HG02623 (cell line): Measurements from ENCODE around the gene ACTR3C.
"Not testable (repeated sequence)": the region's sequence is repeated elsewhere in the genome, so short reads cannot be mapped to it uniquely, and the experiment has no call there.

Experiments used
- ATAC-seq: cut with Tn5 transposase; IDR thresholded peaks from one replicate; pipeline ENCODE4 v1.9.1; 2021; ENCODE audit warnings: moderate library complexity; ENCODE audit not compliant: unreplicated experiment

ACTR3C gene

GRCh38 chr7:150314639-150315239 lies 8.6 kb downstream of the ACTR3C start:
- ATAC-seq, result no peak

- no peak for ATAC-seq
Observed at GRCh38 chr7:150313870-150314269, 9.5 kb downstream of the ACTR3C start.

- no peak for ATAC-seq
Observed at GRCh38 chr7:150313367-150313809, 10.0 kb downstream of the ACTR3C start.

- not testable (repeated sequence) for ATAC-seq
Observed at GRCh38 chr7:150312649-150313366, 10.5 kb downstream of the ACTR3C start.

- ATAC-seq, result no peak
Observed at GRCh38 chr7:150311711-150312110, 11.6 kb downstream of the ACTR3C start.

GRCh38 chr7:150311146-150311545 lies 12.2 kb downstream of the ACTR3C start:
- ATAC-seq, result no peak

- no peak for ATAC-seq
Observed at GRCh38 chr7:150308575-150308974, 14.8 kb downstream of the ACTR3C start.

- ATAC-seq, result no peak
Observed at GRCh38 chr7:150307904-150308303, 15.4 kb downstream of the ACTR3C start.

GRCh38 chr7:150307129-150307528 lies 16.2 kb downstream of the ACTR3C start:
- ATAC-seq, result no peak

GRCh38 chr7:150306377-150306776 lies 17.0 kb downstream of the ACTR3C start:
- ATAC-seq, result not testable (repeated sequence)

- ATAC-seq, result not testable (repeated sequence)
Observed at GRCh38 chr7:150305903-150306284, 17.5 kb downstream of the ACTR3C start.

GRCh38 chr7:150305259-150305902 lies 18.0 kb downstream of the ACTR3C start:
- not testable (repeated sequence) for ATAC-seq

GRCh38 chr7:150304499-150305258 lies 18.7 kb downstream of the ACTR3C start:
- not testable (repeated sequence) for ATAC-seq

GRCh38 chr7:150302908-150303310 lies 20.4 kb downstream of the ACTR3C start:
- ATAC-seq, result not testable (repeated sequence)

GRCh38 chr7:150297978-150298377 lies 25.4 kb downstream of the ACTR3C start:
- ATAC-seq, result not testable (repeated sequence)

- ATAC-seq, result not testable (repeated sequence)
Observed at GRCh38 chr7:150296802-150297201, 26.5 kb downstream of the ACTR3C start.

- ATAC-seq, result not testable (repeated sequence)
Observed at GRCh38 chr7:150295614-150296013, 27.7 kb downstream of the ACTR3C start.

GRCh38 chr7:150295027-150295426 lies 28.3 kb downstream of the ACTR3C start:
- ATAC-seq, result not testable (repeated sequence)

GRCh38 chr7:150290317-150290716 lies 33.0 kb downstream of the ACTR3C start:
- ATAC-seq, result not testable (repeated sequence)

GRCh38 chr7:150288816-150289215 lies 34.5 kb downstream of the ACTR3C start:
- not testable (repeated sequence) for ATAC-seq

- ATAC-seq, result not testable (repeated sequence)
Observed at GRCh38 chr7:150287815-150288214, 35.5 kb downstream of the ACTR3C start.
